ENCODE results near the gene MIER3. TPM values are rescaled to one million over a fixed set of nuclear protein-coding genes. Genes with fewer than 3 reads are reported as not detected.

Gene MIER3
- total RNA-seq, 3 donors from 2014 or later, result 95.6 to 171 (median 100) TPM

DNA sequence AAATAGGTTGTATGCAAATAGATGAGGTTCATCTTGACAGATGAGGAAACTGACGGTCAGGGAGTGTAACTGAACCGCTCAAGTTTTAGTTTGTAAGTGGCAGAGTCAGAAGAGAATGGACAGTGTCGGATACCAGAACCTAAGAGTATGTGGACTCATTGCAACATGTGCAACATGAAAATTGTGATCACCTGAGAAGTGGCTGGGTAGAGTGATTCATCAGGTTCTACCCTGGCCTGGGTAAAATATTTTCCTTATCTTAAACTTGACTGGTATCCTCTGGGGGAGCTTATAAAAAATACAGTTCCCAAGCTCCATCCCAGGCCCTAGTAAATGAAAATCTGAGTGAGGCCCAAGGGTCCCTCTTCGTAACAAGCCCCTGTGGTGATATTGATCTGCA, 35.2 kb upstream of the MIER3 start:
- intact Hi-C loops (cut with DNase I, micrococcal nuclease), result no loop called here
- DNase-seq (no peak), ATAC-seq (no peak)
- H3K4me3 ChIP-seq, result no peak overlapping the region
- no peaks in the 10 kb centered on the region for H3K4me1 ChIP-seq (ENCODE audit: low read depth)
- no peaks in the 10 kb centered on the region for H3K9me3 ChIP-seq
- no peaks in the 10 kb centered on the region for H3K36me3 ChIP-seq (ENCODE audit: low read depth)
- no peak for TF ChIP-seq CTCF (IDR thresholded peaks at IDR 0.05)

DNA sequence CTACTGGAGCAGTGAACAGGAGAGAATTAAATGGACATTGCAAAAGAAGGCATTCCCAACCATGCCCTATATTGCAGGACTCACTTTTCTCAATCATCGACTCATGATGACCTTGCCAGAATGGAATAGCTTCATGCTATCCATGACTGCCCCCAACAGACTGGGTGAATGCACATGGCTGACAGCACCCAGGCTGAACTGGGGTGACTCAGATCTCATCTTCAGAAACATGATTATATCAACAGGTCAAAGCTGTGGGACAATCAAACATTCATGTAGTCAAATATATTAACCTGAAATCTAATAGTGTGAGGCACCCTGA, 34.7 kb upstream of the MIER3 start:
- DNase-seq, result no peak
- Histone ChIP-seq H3K36me3 (ENCODE audit: low read depth) (no peaks in the 10 kb centered on the region), H3K9me3 (no peaks in the 10 kb centered on the region), H3K4me1 (ENCODE audit: low read depth) (no peaks in the 10 kb centered on the region), H3K4me3 (no peak overlapping the region)
- intact Hi-C loops (cut with DNase I, micrococcal nuclease), result no loop called here
- TF ChIP-seq CTCF (IDR thresholded peaks at IDR 0.05), result no peak
- ATAC-seq, result no peak

DNA sequence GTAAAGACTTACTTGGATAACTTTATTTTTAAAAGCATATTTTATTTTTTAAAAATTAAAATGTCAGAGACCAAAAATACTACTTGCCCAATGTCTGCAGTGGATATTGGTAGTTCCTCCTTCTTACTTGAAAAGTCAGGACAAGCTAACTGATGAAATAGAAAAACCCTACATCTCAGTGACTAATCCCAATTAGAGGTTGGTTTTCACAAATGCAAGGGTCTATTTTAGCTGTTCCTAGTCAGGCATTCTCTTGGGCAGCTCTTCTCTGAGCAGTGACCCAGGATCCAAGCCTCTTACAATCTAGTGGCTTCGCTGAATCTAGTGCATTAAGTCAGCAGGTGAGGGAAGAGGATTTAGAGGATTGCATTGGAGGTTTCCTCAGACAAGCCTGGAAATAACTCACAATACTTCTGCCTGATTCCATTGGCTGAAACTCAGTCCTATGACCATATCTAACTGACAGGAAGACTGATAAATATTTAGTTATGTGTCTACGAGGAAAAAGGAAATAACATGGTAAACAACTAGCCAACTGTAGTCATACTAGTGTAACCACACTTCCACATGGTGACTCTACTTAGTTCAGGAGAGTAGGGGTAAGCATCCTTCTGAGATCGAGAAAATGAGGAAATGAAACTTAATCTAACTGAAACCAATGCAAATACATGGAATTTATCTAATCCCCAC, 34.2 kb upstream of the MIER3 start:
- ATAC-seq, result no peak
- intact Hi-C loops (cut with DNase I, micrococcal nuclease), result no loop called here
- DNase-seq, result no peak
- no peaks in the 10 kb centered on the region for H3K9me3 ChIP-seq
- no peaks in the 10 kb centered on the region for H3K4me1 ChIP-seq (ENCODE audit: low read depth)
- no peak overlapping the region for H3K4me3 ChIP-seq
- no peaks in the 10 kb centered on the region for H3K36me3 ChIP-seq (ENCODE audit: low read depth)
- TF ChIP-seq CTCF (IDR thresholded peaks at IDR 0.05), result no peak

DNA sequence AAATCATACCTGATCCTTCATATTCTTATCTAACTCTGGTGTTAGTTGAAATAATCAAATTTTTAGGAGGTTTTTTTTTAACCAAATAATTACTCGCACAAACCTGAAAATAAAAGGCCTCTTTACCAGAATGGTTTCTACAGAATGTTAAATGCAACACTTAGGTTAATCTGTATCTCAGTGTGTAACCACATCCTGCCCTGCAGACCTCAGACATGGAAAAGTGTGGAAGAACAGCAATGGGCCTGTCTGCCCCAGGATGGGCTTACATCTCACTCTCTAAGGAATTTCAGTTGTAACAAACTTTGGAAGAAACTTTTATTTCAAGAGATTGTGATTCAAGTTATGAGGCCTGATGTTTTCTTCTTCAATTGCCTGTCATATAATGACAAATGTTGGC, 32.5 kb upstream of the MIER3 start:
- H3K9me3 ChIP-seq, result no peaks in the 10 kb centered on the region
- no peaks in the 10 kb centered on the region for H3K4me1 ChIP-seq (ENCODE audit: low read depth)
- intact Hi-C loops (cut with DNase I, micrococcal nuclease), result no loop called here
- no peak for TF ChIP-seq CTCF (IDR thresholded peaks at IDR 0.05)
- H3K4me3 ChIP-seq, result no peak overlapping the region
- no peaks in the 10 kb centered on the region for H3K36me3 ChIP-seq (ENCODE audit: low read depth)
- no peak for DNase-seq
- no peak for ATAC-seq

- Histone ChIP-seq H3K4me3 (no peak overlapping the region), H3K36me3 (ENCODE audit: low read depth) (no peaks in the 10 kb centered on the region), H3K4me1 (ENCODE audit: low read depth) (no peaks in the 10 kb centered on the region), H3K9me3 (no peaks in the 10 kb centered on the region)
- ATAC-seq (no peak), DNase-seq (no peak)
- intact Hi-C loops (cut with DNase I, micrococcal nuclease), result no loop called here
- TF ChIP-seq CTCF (IDR thresholded peaks at IDR 0.05), result no peak
Observed at GRCh38 chr5:56983593-56984361, 31.9 kb upstream of the MIER3 start.

Measured in mucosa of descending colon (tissue), 3 donors.